GM23338 (cell line): ENCODE results near the gene PVALEF.

Experiments
- CREB1 ChIP-seq: fragments of 250-450 bp; sonication (Bioruptor Pico); IDR thresholded peaks from 2 replicates; pipeline ENCODE4 v1.5.0; 2020; ENCODE audit warnings: low read depth, mild to moderate bottlenecking, moderate library complexity
- CTCF ChIP-seq, 2 experiments: fragments of 200-600 bp in 1 of 2; sonication (generic) in 1 of 2; conservative IDR thresholded peaks; 2 replicates each; pipeline versions ENCODE4 v1.5.1 to v1.6.1; 2016 to 2017; ENCODE audit warnings: antibody characterized with exemption in 2 of 2, low read depth in 2 of 2, mild to moderate bottlenecking in 2 of 2, moderate library complexity in 1 of 2
- POLR2AphosphoS5 ChIP-seq: IDR thresholded peaks from 2 replicates; pipeline ENCODE4 v1.6.1; 2016; ENCODE audit warnings: antibody characterized with exemption, low read depth

- no peak for TF ChIP-seq CTCF (conservative IDR thresholded peaks at IDR 0.05; ENCODE audit: low read depth in 2 of 2)
- TF ChIP-seq POLR2AphosphoS5: no peak
- no peak for TF ChIP-seq CREB1
Observed at GRCh38 chr17:81222620-81222905, 57.3 kb downstream of the PVALEF start.
